ENCODE data around the gene PEX6.

GRCh38 chr6:43024436-43024835 lies 45.5 kb upstream of the PEX6 start:
- TF ChIP-seq, protein P1, sequence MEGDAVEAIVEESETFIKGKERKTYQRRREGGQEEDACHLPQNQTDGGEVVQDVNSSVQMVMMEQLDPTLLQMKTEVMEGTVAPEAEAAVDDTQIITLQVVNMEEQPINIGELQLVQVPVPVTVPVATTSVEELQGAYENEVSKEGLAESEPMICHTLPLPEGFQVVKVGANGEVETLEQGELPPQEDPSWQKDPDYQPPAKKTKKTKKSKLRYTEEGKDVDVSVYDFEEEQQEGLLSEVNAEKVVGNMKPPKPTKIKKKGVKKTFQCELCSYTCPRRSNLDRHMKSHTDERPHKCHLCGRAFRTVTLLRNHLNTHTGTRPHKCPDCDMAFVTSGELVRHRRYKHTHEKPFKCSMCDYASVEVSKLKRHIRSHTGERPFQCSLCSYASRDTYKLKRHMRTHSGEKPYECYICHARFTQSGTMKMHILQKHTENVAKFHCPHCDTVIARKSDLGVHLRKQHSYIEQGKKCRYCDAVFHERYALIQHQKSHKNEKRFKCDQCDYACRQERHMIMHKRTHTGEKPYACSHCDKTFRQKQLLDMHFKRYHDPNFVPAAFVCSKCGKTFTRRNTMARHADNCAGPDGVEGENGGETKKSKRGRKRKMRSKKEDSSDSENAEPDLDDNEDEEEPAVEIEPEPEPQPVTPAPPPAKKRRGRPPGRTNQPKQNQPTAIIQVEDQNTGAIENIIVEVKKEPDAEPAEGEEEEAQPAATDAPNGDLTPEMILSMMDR (IDR thresholded peaks at IDR 0.05; ENCODE audit: low read depth, low read length) = no peak
- TF ChIP-seq POLR2A (IDR thresholded peaks at IDR 0.05; ENCODE audit: extremely low read depth, insufficient read length) = no peak
- TF ChIP-seq, protein P2, sequence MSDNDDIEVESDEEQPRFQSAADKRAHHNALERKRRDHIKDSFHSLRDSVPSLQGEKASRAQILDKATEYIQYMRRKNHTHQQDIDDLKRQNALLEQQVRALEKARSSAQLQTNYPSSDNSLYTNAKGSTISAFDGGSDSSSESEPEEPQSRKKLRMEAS (IDR thresholded peaks at IDR 0.05; ENCODE audit: low read depth, low read length) = no peak

Measured in NB4 (cell line).